Hypothalamus (tissue), 51 donors: Measurements from ENCODE around the gene TSR2.

ENCODE experiments used
- DNase-seq, 51 donors: peaks; one replicate each; lab custom pipeline; 2025; lab: John Stamatoyannopoulos, UW

The TSR2 gene

GRCh38 chrX:54439960-54440871 is at the start of gene TSR2:
TSS of gene TSR2 (plus strand) at chrX:54440404. CDS start at chrX:54440422, 18 bp downstream.
- peak; percentile 2 to 85 (median 55) for DNase-seq

- DNase-seq = no peak
Observed at GRCh38 chrX:54397113-54397512, 43.1 kb upstream of the TSR2 start.

DNA sequence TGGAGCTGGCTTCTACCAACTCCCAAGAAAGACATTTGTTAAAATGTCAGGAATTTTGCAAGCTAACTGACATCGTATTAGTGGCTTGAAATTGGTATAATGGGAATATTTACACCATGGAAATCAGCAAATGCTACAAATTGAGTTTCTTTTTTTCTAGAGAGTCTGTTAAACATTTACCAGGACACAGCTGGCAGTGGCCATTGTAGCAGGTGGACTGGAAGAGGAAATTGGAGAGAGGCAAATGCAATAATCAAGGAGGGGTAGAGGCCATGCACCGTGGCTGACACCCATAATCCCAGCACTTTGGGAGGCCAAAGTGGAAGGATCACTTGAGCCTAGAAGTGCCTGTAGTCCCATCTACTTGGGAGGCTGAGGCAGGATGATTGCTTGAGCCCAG is 32.9 kb upstream of the TSR2 start:
- no peak for DNase-seq

DNA sequence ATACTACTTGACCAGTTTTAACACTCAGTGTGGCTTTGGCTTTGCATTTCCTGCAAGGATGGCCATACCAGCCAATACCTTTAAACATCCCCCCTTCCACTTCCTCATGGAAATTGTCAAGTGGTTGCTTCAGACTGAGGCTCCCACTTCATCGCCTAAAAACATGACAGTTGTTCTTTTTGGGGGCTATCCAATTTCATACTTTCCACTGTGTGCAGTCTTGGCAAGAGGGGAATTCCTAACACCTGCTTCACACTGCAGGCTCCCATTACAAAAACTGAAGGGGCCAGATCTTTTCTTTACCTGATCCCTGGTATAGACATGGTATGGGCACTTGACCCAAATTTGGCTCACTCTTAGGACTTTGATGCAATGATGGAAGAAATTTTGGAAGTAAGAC is 28.5 kb upstream of the TSR2 start:
- no peak for DNase-seq

DNA sequence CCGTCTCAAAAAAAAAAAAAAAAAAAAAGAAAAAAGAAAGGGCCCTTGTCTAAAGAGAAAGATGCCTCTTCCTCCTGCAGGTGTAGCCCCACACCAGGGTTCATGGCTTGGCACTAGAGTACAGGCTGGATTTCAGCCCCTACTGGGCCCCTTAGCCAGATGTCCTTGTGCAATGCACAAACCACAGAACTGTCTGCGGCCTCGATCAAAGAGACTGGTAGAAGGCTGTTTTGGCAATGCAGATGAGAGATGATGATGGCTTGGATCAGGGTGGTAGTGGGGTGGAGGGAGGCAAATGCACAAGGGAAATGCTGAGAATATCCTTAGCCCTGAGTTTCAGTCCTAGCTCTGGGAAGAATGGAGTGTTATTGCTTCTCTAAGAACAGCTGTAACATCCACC is 26.5 kb upstream of the TSR2 start:
- DNase-seq = no peak

GRCh38 chrX:54415534-54416350 is 24.5 kb upstream of the TSR2 start:
- no peak for DNase-seq

GRCh38 chrX:54416965-54417364 is 23.2 kb upstream of the TSR2 start:
- no peak for DNase-seq

DNA sequence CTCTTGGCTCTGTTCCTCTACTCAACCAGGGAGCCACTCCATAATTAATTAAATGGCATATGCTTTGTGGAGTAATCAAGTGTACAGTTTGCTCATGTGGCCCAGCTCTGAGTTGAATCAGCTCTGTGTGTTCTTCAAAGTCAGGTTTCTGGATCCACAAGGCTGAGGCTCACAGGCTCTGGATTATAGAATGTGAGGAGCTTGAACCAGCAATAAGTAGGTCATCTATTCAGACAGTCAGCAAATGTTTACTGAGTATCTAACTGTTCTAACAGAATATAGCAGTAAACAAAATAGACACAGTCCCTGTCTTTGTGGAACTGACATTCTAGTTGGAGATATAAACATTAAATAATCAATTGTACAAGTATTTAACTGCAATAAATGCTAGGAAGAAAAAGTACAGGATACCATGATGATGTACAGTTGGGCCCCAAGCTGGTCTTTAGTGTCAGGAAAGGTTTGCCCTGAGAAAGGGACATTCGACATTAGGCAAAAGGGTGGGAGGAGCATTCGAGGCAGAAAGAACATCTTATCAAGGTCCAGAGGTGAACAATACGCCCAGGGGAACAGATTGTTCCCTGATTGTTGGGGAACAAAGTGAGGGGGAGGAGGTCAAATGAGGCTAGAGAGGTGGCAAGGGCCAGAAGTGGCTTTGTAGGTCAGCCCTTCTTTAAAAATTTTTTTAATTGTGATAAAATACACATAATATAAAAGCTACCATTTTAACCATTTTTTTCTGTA is 20.5 kb upstream of the TSR2 start:
- DNase-seq = no peak

DNA sequence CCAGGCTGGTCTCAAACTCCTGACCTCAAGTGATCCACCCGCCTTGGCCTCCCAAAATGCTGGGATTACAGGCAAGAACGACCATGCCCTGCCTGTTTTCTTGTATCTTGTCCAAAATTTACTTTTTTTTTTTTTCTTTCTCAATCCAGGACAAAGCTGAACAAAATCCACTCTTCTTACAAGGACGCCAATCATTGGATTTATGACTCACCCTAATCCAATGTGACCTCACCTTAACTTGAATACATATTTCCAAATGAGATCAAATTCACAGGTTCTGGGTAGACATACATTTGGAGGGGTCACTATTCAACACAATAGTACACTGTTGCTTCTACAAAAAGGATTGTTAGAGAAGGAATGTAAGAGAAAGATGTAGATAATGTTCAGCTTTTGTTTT is 18.0 kb upstream of the TSR2 start:
- DNase-seq = no peak

- no peak for DNase-seq
Observed at GRCh38 chrX:54423161-54423888, 16.9 kb upstream of the TSR2 start.

DNA sequence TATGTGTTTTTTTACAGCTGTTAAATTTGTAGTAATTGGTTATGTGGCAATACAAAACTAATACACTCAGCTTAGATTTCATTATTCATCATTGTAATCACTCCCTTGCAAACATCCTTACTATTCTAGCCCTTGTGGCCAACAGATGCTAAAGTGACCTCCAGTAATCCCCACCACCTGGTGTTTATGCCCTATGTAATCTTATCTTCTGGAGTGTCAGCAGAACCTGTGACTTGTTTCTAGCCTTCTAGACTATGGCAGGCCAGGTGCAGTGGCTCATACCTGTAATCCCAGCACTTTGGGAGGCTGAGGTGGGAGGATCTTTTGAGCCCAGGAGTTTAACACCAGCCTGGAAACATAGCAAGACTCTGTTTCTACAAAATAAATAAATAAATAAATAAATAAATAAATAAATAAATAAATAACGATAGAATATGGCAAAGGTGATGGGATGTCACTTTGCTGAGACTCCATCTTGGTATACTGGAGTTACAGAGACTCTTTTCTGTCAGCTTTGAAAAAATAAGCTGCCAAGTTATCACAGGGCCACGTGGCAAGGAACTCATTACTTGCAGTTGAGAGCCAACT is 12.3 kb upstream of the TSR2 start:
- DNase-seq = no peak

DNA sequence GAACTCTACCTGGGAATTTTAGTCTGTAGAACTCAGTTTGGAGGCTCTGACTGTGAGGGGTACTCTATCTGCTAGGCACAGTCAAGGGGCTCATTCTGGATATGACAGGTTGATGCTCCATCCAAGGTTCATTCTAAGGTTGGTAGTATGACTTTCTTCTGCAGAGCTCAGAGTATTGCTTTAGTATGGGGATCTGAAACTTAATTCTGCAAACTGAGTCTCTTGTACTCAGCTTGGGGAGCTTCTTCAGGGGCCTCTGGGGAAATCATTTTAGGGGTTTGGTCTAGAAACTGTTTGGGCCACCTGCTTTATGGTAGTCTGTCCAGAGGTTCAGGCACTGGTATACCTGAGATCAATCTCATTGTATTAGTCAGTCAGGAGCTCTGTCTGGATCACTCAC is 9.7 kb upstream of the TSR2 start:
- DNase-seq = no peak

DNA sequence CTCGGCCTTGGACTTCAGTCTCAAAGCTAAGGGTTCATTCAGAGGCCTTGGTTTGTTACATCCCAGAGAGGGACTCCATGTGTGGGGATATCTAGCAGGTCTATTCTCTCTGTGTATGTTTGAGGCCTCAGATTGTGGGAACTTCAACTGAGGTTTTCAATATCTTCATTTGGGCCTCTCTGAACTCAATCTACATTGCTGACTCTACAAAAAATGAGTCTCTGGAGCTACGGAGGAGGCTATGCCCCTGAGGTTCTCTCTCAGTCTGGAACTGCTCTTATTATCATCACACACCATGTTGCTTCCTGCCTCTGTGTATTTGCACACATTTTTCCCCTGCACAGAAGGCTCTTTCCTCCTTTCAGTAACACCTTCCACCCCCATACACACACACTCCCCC is 5.1 kb upstream of the TSR2 start:
- no peak for DNase-seq

DNA sequence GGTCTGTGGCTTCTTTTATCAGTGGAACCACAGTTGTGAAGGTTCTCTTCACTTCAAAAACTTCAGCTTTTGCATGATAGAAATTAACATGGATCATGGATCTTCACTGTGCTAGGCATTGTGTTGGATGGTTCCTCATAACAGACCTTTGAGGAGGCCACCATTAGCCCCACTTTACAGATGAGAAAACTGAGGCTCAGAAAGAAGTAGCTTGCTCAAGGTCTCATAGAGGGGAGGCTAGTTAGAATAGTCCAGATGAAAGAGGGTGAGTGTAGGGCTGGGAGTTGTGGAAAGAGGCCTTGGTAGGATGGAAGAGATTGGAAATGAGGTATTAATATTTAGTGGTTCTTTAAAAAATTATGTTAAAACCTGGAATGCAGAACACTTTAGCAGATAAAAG is 2.6 kb downstream of the TSR2 start:
- no peak for DNase-seq

DNA sequence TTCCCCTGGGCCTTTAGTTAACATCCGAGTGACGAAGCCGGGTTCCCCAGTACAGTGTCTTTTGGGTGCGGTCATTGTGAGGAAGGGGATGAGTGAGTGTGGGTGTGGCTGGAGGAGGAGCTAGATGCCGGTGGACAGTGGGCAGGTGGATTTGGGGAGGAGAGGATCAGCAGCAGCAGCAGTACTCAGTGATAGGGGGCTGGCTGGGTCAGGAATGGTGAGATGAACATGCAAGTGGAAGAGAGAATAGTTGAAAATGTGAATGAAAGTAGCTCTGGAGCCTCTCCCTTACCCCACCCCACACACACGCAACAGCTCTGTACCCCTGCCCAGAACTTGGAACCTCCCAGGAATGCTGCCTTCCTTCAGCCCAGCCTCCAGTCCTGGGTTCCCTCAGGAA is 4.5 kb downstream of the TSR2 start:
- no peak for DNase-seq

- no peak for DNase-seq
Observed at GRCh38 chrX:54446084-54446483, 5.9 kb downstream of the TSR2 start.

GRCh38 chrX:54447461-54447860 is 7.3 kb downstream of the TSR2 start:
- no peak for DNase-seq

GRCh38 chrX:54449929-54450328 is 9.7 kb downstream of the TSR2 start:
- no peak for DNase-seq

DNA sequence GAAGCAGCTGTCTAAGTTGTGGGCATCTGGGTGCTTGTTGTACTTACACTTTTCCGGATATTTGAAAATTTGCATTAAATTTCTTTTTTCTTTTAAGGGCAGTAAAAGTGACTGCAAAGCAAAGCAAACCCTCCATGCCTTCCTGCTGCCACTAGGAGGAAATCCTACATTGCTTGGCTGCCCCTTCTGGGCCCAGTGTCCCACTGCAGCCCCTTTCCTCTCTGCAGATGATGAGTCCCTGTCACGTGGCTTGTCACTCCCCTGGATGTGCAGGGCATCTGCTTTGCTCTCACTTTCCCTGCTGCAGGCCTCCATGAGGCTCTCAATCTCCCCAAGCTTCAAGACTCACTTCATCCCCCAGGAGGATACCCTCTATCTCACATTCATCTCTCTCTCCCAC is 12.7 kb downstream of the TSR2 start:
- DNase-seq = no peak
